MM.1S (cell line): ENCODE results near the gene FOXN3.
"Not testable (repeated sequence)": the region's sequence is repeated elsewhere in the genome, so short reads cannot be mapped to it uniquely, and the experiment has no call there.

Experiments used
- DNase-seq: peaks from one replicate; pipeline ENCODE4 v3.0.0-alpha.2; 2015
- H2AFZ ChIP-seq: fragments of 300-600 bp; sonication (generic); 2 replicates; pipeline ENCODE4 v1.6.0; 2016; ENCODE audit warnings: antibody characterized with exemption, low read length
- H3F3A ChIP-seq: fragments of 300-600 bp; sonication (generic); 2 replicates; pipeline ENCODE4 v1.6.1; 2016; ENCODE audit warnings: mild to moderate bottlenecking, antibody characterized with exemption, low read length, moderate library complexity, mixed read lengths; ENCODE audit not compliant: insufficient read depth
- H3K27ac ChIP-seq: fragments of 300-600 bp; sonication (generic); 2 replicates; pipeline ENCODE4 v1.5.1; 2016; ENCODE audit warnings: mild to moderate bottlenecking, low read length
- H3K27me3 ChIP-seq: fragments of 300-600 bp; sonication (generic); replicated peaks from 2 replicates; pipeline ENCODE4 v1.6.0; 2016; ENCODE audit warnings: low read length; ENCODE audit not compliant: insufficient read depth
- H3K36me3 ChIP-seq: fragments of 300-600 bp; sonication (generic); replicated peaks from 2 replicates; pipeline ENCODE4 v1.6.1; 2016; ENCODE audit warnings: mild to moderate bottlenecking, low read length, mixed read lengths; ENCODE audit not compliant: insufficient read depth
- H3K4me1 ChIP-seq: fragments of 300-600 bp; sonication (generic); 2 replicates; pipeline ENCODE4 v1.6.1; 2016; ENCODE audit warnings: low read length, mixed read lengths
- H3K4me2 ChIP-seq: fragments of 300-600 bp; sonication (generic); 2 replicates; pipeline ENCODE4 v1.6.0; 2016; ENCODE audit warnings: low read depth, low read length
- H3K4me3 ChIP-seq: fragments of 300-600 bp; sonication (generic); 2 replicates; pipeline ENCODE4 v1.5.1; 2016; ENCODE audit warnings: low read length, mixed read lengths
- H3K79me2 ChIP-seq: fragments of 300-600 bp; sonication (generic); 2 replicates; pipeline ENCODE4 v1.6.1; 2016; ENCODE audit warnings: mixed run types, low read length, mixed read lengths
- H3K9ac ChIP-seq: fragments of 300-600 bp; sonication (generic); 2 replicates; pipeline ENCODE4 v1.6.1; 2016; ENCODE audit warnings: low read length, mixed read lengths
- H3K9me2 ChIP-seq: fragments of 300-600 bp; sonication (generic); replicated peaks from 2 replicates; pipeline ENCODE4 v1.6.1; 2016; ENCODE audit warnings: mild to moderate bottlenecking, low read length, mixed read lengths; ENCODE audit not compliant: insufficient read depth
- H3K9me3 ChIP-seq: fragments of 300-600 bp; sonication (generic); replicated peaks from 2 replicates; pipeline ENCODE4 v1.6.1; 2016; ENCODE audit warnings: mild to moderate bottlenecking, low read length, mixed read lengths; ENCODE audit not compliant: insufficient read depth
- H4K20me1 ChIP-seq: fragments of 300-600 bp; sonication (generic); 2 replicates; pipeline ENCODE4 v1.6.1; 2016; ENCODE audit warnings: mild to moderate bottlenecking, low read length, moderate library complexity, mixed read lengths; ENCODE audit not compliant: insufficient read depth
- CTCF ChIP-seq: fragments of 300-600 bp; sonication (generic); IDR thresholded peaks from 2 replicates; pipeline ENCODE4 v1.5.1; 2016; ENCODE audit warnings: antibody characterized with exemption, low read length, mixed read lengths
- EZH2 ChIP-seq: fragments of 300-600 bp; sonication (generic); optimal IDR thresholded peaks from 2 replicates; pipeline ENCODE3; 2017; ENCODE audit warnings: low read depth, mild to moderate bottlenecking, antibody characterized with exemption, low read length, mixed read lengths
- EZH2phosphoT487 ChIP-seq: fragments of 300-600 bp; sonication (generic); IDR thresholded peaks from 2 replicates; pipeline ENCODE4 v1.6.1; 2018; ENCODE audit warnings: antibody characterized with exemption, low read length

FOXN3 gene

GRCh38 chr14:89112720-89113119, 304.3 kb downstream of the FOXN3 start:
- H4K20me1 ChIP-seq, result no peaks in the 10 kb centered on the region
- no peaks in the 10 kb centered on the region for H3K9me3 ChIP-seq
- no peaks in the 10 kb centered on the region for H3F3A ChIP-seq
- no peaks in the 10 kb centered on the region for H3K4me1 ChIP-seq
- H3K4me2 ChIP-seq, result no peak overlapping the region
- no peaks in the 10 kb centered on the region for H3K36me3 ChIP-seq
- H3K27me3 ChIP-seq, result no peaks in the 10 kb centered on the region
- DNase-seq, result no peak
- H3K9ac ChIP-seq, result no peak overlapping the region
- H3K9me2 ChIP-seq, result no peaks in the 10 kb centered on the region
- TF ChIP-seq EZH2 (no peak), EZH2phosphoT487 (no peak), CTCF (no peak)
- H2AFZ ChIP-seq, result no peak overlapping the region
- H3K79me2 ChIP-seq, result no peaks in the 10 kb centered on the region
- H3K4me3 ChIP-seq, result no peak overlapping the region
- H3K27ac ChIP-seq, result no peak overlapping the region

- not testable (repeated sequence) for H3K9me3 ChIP-seq, DNase-seq, H3K4me1 ChIP-seq, H3K4me3 ChIP-seq, H3K9me2 ChIP-seq, H3F3A ChIP-seq, H3K79me2 ChIP-seq, H3K27ac ChIP-seq, H3K4me2 ChIP-seq, H2AFZ ChIP-seq, H3K27me3 ChIP-seq, H3K36me3 ChIP-seq, H4K20me1 ChIP-seq, H3K9ac ChIP-seq
Observed at GRCh38 chr14:89111766-89112543, 305.1 kb downstream of the FOXN3 start.

GRCh38 chr14:89111232-89111631, 305.8 kb downstream of the FOXN3 start:
- not testable (repeated sequence) for H3K27ac ChIP-seq, H3K9ac ChIP-seq, H3K4me1 ChIP-seq, DNase-seq, H3K36me3 ChIP-seq, H4K20me1 ChIP-seq, H3K4me2 ChIP-seq, H2AFZ ChIP-seq, H3K9me3 ChIP-seq, H3K79me2 ChIP-seq, H3K4me3 ChIP-seq, H3K27me3 ChIP-seq, H3F3A ChIP-seq, H3K9me2 ChIP-seq

GRCh38 chr14:89110110-89110509, 306.9 kb downstream of the FOXN3 start:
- Histone ChIP-seq H3F3A (no peaks in the 10 kb centered on the region), H3K27me3 (no peaks in the 10 kb centered on the region), H3K4me3 (no peak overlapping the region), H3K36me3 (no peaks in the 10 kb centered on the region), H3K9me2 (no peaks in the 10 kb centered on the region), H3K4me1 (no peaks in the 10 kb centered on the region), H3K79me2 (no peaks in the 10 kb centered on the region), H4K20me1 (no peaks in the 10 kb centered on the region), H3K9me3 (no peaks in the 10 kb centered on the region), H3K4me2 (no peak overlapping the region), H3K27ac (no peak overlapping the region), H3K9ac (no peak overlapping the region), H2AFZ (no peak overlapping the region)
- TF ChIP-seq EZH2phosphoT487 (no peak), EZH2 (no peak), CTCF (no peak)
- DNase-seq, result peak; percentile 36
